ENCODE results near the gene ITGB5. TPM values are rescaled to one million over a fixed set of nuclear protein-coding genes. Genes with fewer than 3 reads are reported as not detected.

Gene ITGB5
- total RNA-seq, 2 experiments from 2014 or later = not detected

GRCh38 chr3:124781476-124782376, 105.4 kb downstream of the ITGB5 start:
- H3K9me3 ChIP-seq (ENCODE audit: low read length) = no peaks in the 10 kb centered on the region
- intact Hi-C loops (cut with micrococcal nuclease; ENCODE audit: unreplicated experiment) = no loop called here
- no peaks in the 10 kb centered on the region for H3K4me1 ChIP-seq (ENCODE audit: insufficient read depth, low read length, poor library complexity, severe bottlenecking)
- no peaks in the 10 kb centered on the region for H4K20me1 ChIP-seq (ENCODE audit: insufficient read depth, low read length)
- H3K9me2 ChIP-seq (ENCODE audit: insufficient read depth, low read length) = no peaks in the 10 kb centered on the region
- H2AFZ ChIP-seq (ENCODE audit: low read length) = no peak overlapping the region
- BruUV-seq (replicated peaks) = no TSS peak
- TF ChIP-seq CTCF (conservative IDR thresholded peaks at IDR 0.05; ENCODE audit: low read length) = no peak
- no peak for TF ChIP-seq EZH2phosphoT487 (IDR thresholded peaks at IDR 0.05; ENCODE audit: borderline replicate concordance, low read depth, low read length)
- POLR2A ChIA-PET = no interaction called here
- H3K4me2 ChIP-seq (ENCODE audit: low read length) = no peak overlapping the region
- H3K36me3 ChIP-seq (ENCODE audit: insufficient read depth, low read length) = no peaks in the 10 kb centered on the region
- CTCF ChIA-PET (ENCODE audit: unreplicated experiment) = no interaction called here
- DNase-seq (ENCODE audit: low spot score) = no peak
- no peak overlapping the region for H3K27ac ChIP-seq (ENCODE audit: low read depth, low read length, poor library complexity, severe bottlenecking)
- no peak overlapping the region for H3K4me3 ChIP-seq (ENCODE audit: low read depth, low read length, poor library complexity, severe bottlenecking)
- H3K79me2 ChIP-seq (ENCODE audit: insufficient read depth, low read depth, low read length) = no peaks in the 10 kb centered on the region

- Histone ChIP-seq H3K4me3 (ENCODE audit: low read depth, low read length, poor library complexity, severe bottlenecking) (no peak overlapping the region), H3K4me1 (ENCODE audit: insufficient read depth, low read length, poor library complexity, severe bottlenecking) (no peaks in the 10 kb centered on the region), H4K20me1 (ENCODE audit: insufficient read depth, low read length) (no peaks in the 10 kb centered on the region), H3K36me3 (ENCODE audit: insufficient read depth, low read length) (no peaks in the 10 kb centered on the region), H3K4me2 (ENCODE audit: low read length) (no peak overlapping the region), H2AFZ (ENCODE audit: low read length) (no peak overlapping the region), H3K9me3 (ENCODE audit: low read length) (no peaks in the 10 kb centered on the region), H3K9me2 (ENCODE audit: insufficient read depth, low read length) (no peaks in the 10 kb centered on the region), H3K27ac (ENCODE audit: low read depth, low read length, poor library complexity, severe bottlenecking) (no peak overlapping the region), H3K79me2 (ENCODE audit: insufficient read depth, low read depth, low read length) (no peaks in the 10 kb centered on the region)
- intact Hi-C loops (cut with micrococcal nuclease; ENCODE audit: unreplicated experiment) = no loop called here
- CTCF ChIA-PET (ENCODE audit: unreplicated experiment) = no interaction called here
- POLR2A ChIA-PET = no interaction called here
- TF ChIP-seq EZH2phosphoT487 (IDR thresholded peaks at IDR 0.05; ENCODE audit: borderline replicate concordance, low read depth, low read length) (no peak), CTCF (conservative IDR thresholded peaks at IDR 0.05; ENCODE audit: low read length) (no peak)
- no peak for DNase-seq (ENCODE audit: low spot score)
- BruUV-seq (replicated peaks) = no TSS peak
These were observed 106.2 kb downstream of the ITGB5 start for GRCh38 chr3:124780761-124781475.

GRCh38 chr3:124780356-124780755, 106.8 kb downstream of the ITGB5 start:
- ChIA-PET CTCF (ENCODE audit: unreplicated experiment) (no interaction called here), POLR2A (no interaction called here)
- BruUV-seq (replicated peaks) = no TSS peak
- Histone ChIP-seq H3K4me1 (ENCODE audit: insufficient read depth, low read length, poor library complexity, severe bottlenecking) (no peaks in the 10 kb centered on the region), H2AFZ (ENCODE audit: low read length) (no peak overlapping the region), H3K27ac (ENCODE audit: low read depth, low read length, poor library complexity, severe bottlenecking) (no peak overlapping the region), H3K9me2 (ENCODE audit: insufficient read depth, low read length) (no peaks in the 10 kb centered on the region), H3K4me3 (ENCODE audit: low read depth, low read length, poor library complexity, severe bottlenecking) (no peak overlapping the region), H3K36me3 (ENCODE audit: insufficient read depth, low read length) (no peaks in the 10 kb centered on the region), H4K20me1 (ENCODE audit: insufficient read depth, low read length) (no peaks in the 10 kb centered on the region), H3K79me2 (ENCODE audit: insufficient read depth, low read depth, low read length) (no peaks in the 10 kb centered on the region), H3K4me2 (ENCODE audit: low read length) (no peak overlapping the region), H3K9me3 (ENCODE audit: low read length) (no peaks in the 10 kb centered on the region)
- DNase-seq (ENCODE audit: low spot score) = no peak
- no peak for TF ChIP-seq CTCF (conservative IDR thresholded peaks at IDR 0.05; ENCODE audit: low read length)
- no peak for TF ChIP-seq EZH2phosphoT487 (IDR thresholded peaks at IDR 0.05; ENCODE audit: borderline replicate concordance, low read depth, low read length)
- intact Hi-C loops (cut with micrococcal nuclease; ENCODE audit: unreplicated experiment) = no loop called here
